Muscle layer of duodenum (tissue), 2 donors: ENCODE data around the gene TMED8.

Source experiments
- H3K27ac ChIP-seq: one replicate; pipeline ENCODE4 v1.7.0; 2013; ENCODE audit warnings: mild to moderate bottlenecking, low read length
- H3K27me3 ChIP-seq: one replicate; pipeline ENCODE4 v1.7.0; 2013; ENCODE audit warnings: low read depth, mild to moderate bottlenecking, control low read depth, low read length
- H3K36me3 ChIP-seq, 2 donors: one replicate each; pipeline ENCODE4 v1.7.0; 2013; ENCODE audit warnings: low read length in 2 of 2, control low read depth in 1 of 2, mild to moderate bottlenecking in 1 of 2; ENCODE audit not compliant: insufficient read depth in 2 of 2, control insufficient read depth in 1 of 2
- H3K4me1 ChIP-seq, 2 donors: one replicate each; pipeline ENCODE4 v1.7.0; 2013; ENCODE audit warnings: low read length in 2 of 2, mild to moderate bottlenecking in 2 of 2, control low read depth in 1 of 2, moderate library complexity in 1 of 2; ENCODE audit not compliant: insufficient read depth in 2 of 2, control insufficient read depth in 1 of 2
- H3K4me3 ChIP-seq, 2 donors: one replicate each; pipeline ENCODE4 v1.7.0; 2013; ENCODE audit warnings: low read length in 2 of 2, low read depth in 1 of 2, mild to moderate bottlenecking in 1 of 2
- H3K9me3 ChIP-seq, 2 donors: one replicate each; pipeline ENCODE4 v1.7.0; 2013; ENCODE audit warnings: low read length in 2 of 2, control low read depth in 1 of 2, mild to moderate bottlenecking in 1 of 2; ENCODE audit not compliant: control insufficient read depth in 1 of 2
- donor health status: healthy.

The TMED8 gene

DNA sequence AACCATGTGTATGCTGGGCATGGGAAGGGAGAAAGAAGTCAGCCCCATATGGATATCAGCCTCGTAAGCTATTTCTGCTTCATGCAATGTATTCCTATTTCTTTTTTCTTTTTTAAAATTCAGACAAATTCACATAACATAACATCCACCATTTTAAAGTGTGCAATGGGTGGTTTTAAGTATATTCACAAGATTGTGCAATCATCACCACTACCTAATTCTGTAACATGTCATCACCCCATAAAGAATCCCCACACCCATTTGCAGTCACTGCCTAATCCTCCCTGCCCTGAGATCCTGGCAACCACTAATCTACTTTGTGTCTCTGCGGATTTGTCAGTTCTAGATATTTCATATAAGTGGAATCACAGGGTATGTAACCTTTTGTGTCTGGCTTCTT, 65.7 kb downstream of the TMED8 start:
- Histone ChIP-seq H3K4me3 (no peak overlapping the region), H3K9me3 (no peaks in the 10 kb centered on the region), H3K27ac (no peak overlapping the region), H3K27me3 (no peaks in the 10 kb centered on the region), H3K36me3 (peaks cover 0 to 13% of the 10 kb centered on the region in 2 donors), H3K4me1 (peaks cover 0 to 22% of the 10 kb centered on the region in 2 donors)

DNA sequence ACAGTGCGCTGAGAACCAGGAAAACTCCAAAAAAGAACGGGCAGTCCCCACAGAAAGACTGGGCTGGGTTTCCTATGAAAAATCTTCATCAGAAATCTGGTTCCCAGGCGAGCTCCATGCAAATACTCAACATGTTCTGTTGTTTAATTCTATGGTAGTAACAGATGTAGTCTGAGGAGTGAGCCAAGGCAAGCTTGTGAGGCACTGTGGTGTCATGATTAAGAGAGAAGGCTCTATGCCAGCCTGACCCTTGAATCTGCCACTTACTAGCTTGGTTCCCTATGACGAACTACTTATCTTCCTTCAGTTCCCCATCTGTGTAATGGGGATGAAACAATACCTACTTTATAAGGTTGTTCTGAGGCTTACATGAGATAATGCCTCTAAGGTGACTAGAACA, 66.9 kb downstream of the TMED8 start:
- peaks cover 0 to 28% of the 10 kb centered on the region in 2 donors for H3K4me1 ChIP-seq
- H3K27me3 ChIP-seq = no peaks in the 10 kb centered on the region
- no peak overlapping the region for H3K4me3 ChIP-seq
- H3K36me3 ChIP-seq = peaks cover 0 to 20% of the 10 kb centered on the region in 2 donors
- H3K9me3 ChIP-seq = no peaks in the 10 kb centered on the region
- H3K27ac ChIP-seq = no peak overlapping the region

- Histone ChIP-seq H3K9me3 (no peaks in the 10 kb centered on the region), H3K4me3 (no peak overlapping the region), H3K36me3 (peaks cover 0 to 22% of the 10 kb centered on the region in 2 donors), H3K4me1 (peaks cover 0 to 20% of the 10 kb centered on the region in 2 donors), H3K27me3 (no peaks in the 10 kb centered on the region), H3K27ac (no peak overlapping the region)
Observed at GRCh38 chr14:77309131-77309530, 67.8 kb downstream of the TMED8 start.

DNA sequence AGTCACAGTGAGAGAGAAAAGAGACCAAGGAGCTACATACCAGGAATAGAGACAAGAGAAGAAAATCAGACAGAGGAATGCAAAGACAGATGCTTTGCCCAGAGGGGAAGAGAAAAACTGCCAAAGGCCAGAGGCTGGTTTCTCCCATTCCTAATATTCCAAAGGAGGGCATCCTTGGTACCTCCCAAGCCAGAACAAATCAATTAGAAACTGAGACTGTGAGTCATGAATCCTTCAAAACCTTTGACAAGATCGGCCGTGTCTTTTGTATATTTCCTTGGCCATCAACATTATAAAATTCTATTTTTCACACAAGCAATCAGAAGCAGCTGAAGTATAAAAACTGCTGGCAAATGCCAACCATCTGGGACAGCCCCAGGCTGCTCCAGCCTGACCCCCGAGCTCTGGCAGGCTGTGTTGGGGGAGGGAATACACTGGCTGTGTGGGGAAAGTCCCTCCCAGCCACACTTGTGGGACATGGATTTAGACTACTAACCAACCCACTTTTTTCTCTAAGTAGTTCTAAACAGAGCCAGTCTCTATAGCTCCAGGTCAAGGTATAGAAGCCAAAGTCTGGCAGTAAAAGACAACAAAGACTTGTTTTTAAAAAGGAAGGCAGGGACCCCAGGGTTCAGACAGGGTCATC, 69.9 kb downstream of the TMED8 start:
- Histone ChIP-seq H3K9me3 (no peaks in the 10 kb centered on the region), H3K27me3 (no peaks in the 10 kb centered on the region), H3K27ac (no peak overlapping the region), H3K4me1 (peaks cover 0 to 15% of the 10 kb centered on the region in 2 donors), H3K36me3 (peaks cover 0 to 42% of the 10 kb centered on the region in 2 donors), H3K4me3 (no peak overlapping the region)

DNA sequence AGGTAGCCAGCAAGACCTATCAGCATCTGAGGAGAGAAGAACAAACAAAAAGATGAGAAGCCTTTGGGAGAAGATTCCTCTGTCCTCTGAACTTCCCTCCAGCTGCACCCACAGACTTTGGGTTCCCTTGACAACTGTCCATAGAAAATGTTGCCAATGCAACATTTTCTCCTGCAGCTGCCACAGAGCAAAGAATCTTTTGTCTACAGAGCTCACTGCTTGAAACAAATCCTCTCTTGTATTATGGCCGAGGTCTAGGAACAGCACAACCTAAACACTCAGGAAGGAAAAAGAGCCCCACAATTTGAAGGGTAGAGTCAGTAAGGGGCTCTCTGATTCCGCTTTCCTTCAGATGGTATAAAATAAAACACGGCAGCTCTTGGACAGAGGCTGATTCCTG, 70.5 kb downstream of the TMED8 start:
- H3K36me3 ChIP-seq = peaks cover 0 to 47% of the 10 kb centered on the region in 2 donors
- H3K27me3 ChIP-seq = no peaks in the 10 kb centered on the region
- no peak overlapping the region for H3K27ac ChIP-seq
- H3K9me3 ChIP-seq = no peaks in the 10 kb centered on the region
- H3K4me1 ChIP-seq = peaks cover 0 to 15% of the 10 kb centered on the region in 2 donors
- H3K4me3 ChIP-seq = no peak overlapping the region

- no peaks in the 10 kb centered on the region for H3K27me3 ChIP-seq
- H3K4me1 ChIP-seq = peaks cover 0 to 15% of the 10 kb centered on the region in 2 donors
- no peak overlapping the region for H3K27ac ChIP-seq
- no peak overlapping the region for H3K4me3 ChIP-seq
- no peaks in the 10 kb centered on the region for H3K9me3 ChIP-seq
- H3K36me3 ChIP-seq = peaks cover 0 to 47% of the 10 kb centered on the region in 2 donors
Observed at GRCh38 chr14:77305696-77306095, 71.2 kb downstream of the TMED8 start.

DNA sequence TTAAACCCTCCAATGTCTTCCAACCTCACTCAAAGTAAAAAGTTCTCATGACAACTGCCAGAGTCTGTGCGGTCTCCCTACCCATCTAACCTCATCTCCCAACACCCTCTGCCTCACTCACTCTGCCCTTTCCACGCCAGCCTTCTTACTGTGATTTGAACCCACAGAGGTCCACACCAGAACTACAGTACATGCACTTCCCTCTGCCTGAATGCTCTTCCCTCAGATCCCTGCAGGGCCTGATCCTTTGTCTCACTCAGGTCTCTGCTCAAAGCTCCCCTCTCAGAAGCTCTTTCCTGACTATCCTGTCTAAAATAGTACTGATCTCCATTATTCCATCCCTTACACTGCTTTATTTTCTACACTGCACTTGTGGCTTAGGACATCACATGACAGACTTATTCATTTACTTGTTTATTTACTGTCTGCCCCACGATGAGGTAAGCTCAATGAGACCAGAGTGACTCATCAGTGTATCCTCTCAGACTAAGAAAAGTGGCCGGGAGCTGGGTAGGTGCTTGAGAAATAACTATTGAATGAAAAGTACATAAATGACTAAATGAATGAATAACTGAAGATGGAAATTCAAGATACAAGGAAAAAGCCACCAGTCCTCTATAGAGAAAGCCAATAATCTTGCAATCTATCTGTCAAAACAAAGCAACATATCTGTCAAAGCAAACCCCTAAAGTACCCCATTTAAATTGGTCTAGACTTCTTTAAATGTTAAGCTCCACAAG, 73.3 kb downstream of the TMED8 start:
- H3K9me3 ChIP-seq = no peaks in the 10 kb centered on the region
- no peaks in the 10 kb centered on the region for H3K27me3 ChIP-seq
- peaks cover 0 to 15% of the 10 kb centered on the region in 2 donors for H3K4me1 ChIP-seq
- H3K27ac ChIP-seq = no peak overlapping the region
- no peak overlapping the region for H3K4me3 ChIP-seq
- peaks cover 6 to 63% of the 10 kb centered on the region in 2 donors for H3K36me3 ChIP-seq

GRCh38 chr14:77302926-77303325, 74.0 kb downstream of the TMED8 start:
- no peak overlapping the region for H3K27ac ChIP-seq
- peaks cover 13 to 68% of the 10 kb centered on the region in 2 donors for H3K36me3 ChIP-seq

GRCh38 chr14:77301103-77301502, 75.8 kb downstream of the TMED8 start:
- H3K4me1 ChIP-seq = peaks cover 0 to 7% of the 10 kb centered on the region in 2 donors
- no peak overlapping the region for H3K4me3 ChIP-seq
- H3K27me3 ChIP-seq = no peaks in the 10 kb centered on the region
- peaks cover 14 to 77% of the 10 kb centered on the region in 2 donors for H3K36me3 ChIP-seq
- no peaks in the 10 kb centered on the region for H3K9me3 ChIP-seq
- H3K27ac ChIP-seq = no peak overlapping the region

More at GRCh38 chr14:77302926-77303325, 74.0 kb downstream of the TMED8 start:
- no peak overlapping the region for H3K4me3 ChIP-seq
- no peaks in the 10 kb centered on the region for H3K9me3 ChIP-seq
- H3K4me1 ChIP-seq = peaks cover 0 to 15% of the 10 kb centered on the region in 2 donors
- no peaks in the 10 kb centered on the region for H3K27me3 ChIP-seq

DNA sequence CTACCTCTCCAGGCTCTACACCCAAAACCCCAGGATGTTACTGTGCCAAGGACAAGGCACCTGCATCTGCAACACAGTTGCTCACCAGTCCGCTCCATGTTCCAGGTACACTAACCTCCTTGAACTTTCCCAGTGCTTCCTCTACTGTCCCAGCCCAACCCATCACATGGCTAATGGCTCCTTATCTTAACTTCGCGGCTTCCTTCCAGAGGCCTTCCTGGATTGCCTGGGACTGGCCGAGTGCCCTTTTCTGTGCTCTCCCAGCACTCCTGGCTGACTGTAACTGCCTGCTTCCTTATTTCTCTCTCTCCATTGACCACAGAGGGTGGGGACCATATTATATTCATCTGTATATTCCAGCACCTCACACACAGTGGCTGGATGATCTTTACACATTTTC, 77.1 kb downstream of the TMED8 start:
- Histone ChIP-seq H3K4me3 (no peak overlapping the region), H3K27ac (no peak overlapping the region), H3K9me3 (no peaks in the 10 kb centered on the region), H3K36me3 (peaks cover 14 to 78% of the 10 kb centered on the region in 2 donors), H3K27me3 (no peaks in the 10 kb centered on the region), H3K4me1 (no peaks in the 10 kb centered on the region)

GRCh38 chr14:77296906-77297305, 80.0 kb downstream of the TMED8 start:
- H3K27me3 ChIP-seq = no peaks in the 10 kb centered on the region
- H3K4me3 ChIP-seq = no peak overlapping the region
- no peaks in the 10 kb centered on the region for H3K4me1 ChIP-seq
- no peaks in the 10 kb centered on the region for H3K9me3 ChIP-seq
- H3K36me3 ChIP-seq = peaks cover 14 to 51% of the 10 kb centered on the region in 2 donors
- no peak overlapping the region for H3K27ac ChIP-seq
